HepG2 (cell line): ENCODE results near the gene CEP57L1. TPM values are rescaled to one million over a fixed set of nuclear protein-coding genes. Genes with fewer than 3 reads are reported as not detected.
A peak's percentile ranks its signal among the peaks of the same experiment; 100 is the strongest.

Source experiments
- AKNA ChIP-seq: sonication (generic); formaldehyde crosslinking; IDR thresholded peaks from 2 replicates; pipeline ENCODE4 v1.4.0; 2020; ENCODE audit warnings: missing genetic modification reagents, borderline replicate concordance
- BCLAF1 ChIP-seq: fragments of 450-650 bp; IDR thresholded peaks from 2 replicates; pipeline ENCODE4 v1.6.1; 2017; ENCODE audit warnings: mild to moderate bottlenecking
- FOXC1 ChIP-seq: sonication (generic); formaldehyde crosslinking; IDR thresholded peaks from 2 replicates; pipeline ENCODE4 v1.8.0; 2022; ENCODE audit warnings: mild to moderate bottlenecking, missing genetic modification reagents, borderline replicate concordance
- GATAD2A ChIP-seq: IDR thresholded peaks from 2 replicates; pipeline ENCODE4 v1.6.1; 2016
- GTF2F1 ChIP-seq: fragments of 150-350 bp; IDR thresholded peaks from 2 replicates; pipeline ENCODE4 v1.6.1; 2014; ENCODE audit warnings: low read length
- HINFP ChIP-seq: sonication (generic); formaldehyde crosslinking; IDR thresholded peaks from 2 replicates; pipeline ENCODE4 v1.4.0; 2020; ENCODE audit warnings: low read depth, mild to moderate bottlenecking, missing genetic modification reagents
- HIVEP1 ChIP-seq: sonication (generic); formaldehyde crosslinking; IDR thresholded peaks from 2 replicates; pipeline ENCODE4 v1.4.0; 2020; ENCODE audit warnings: mild to moderate bottlenecking, missing genetic modification reagents
- MTF2 ChIP-seq: sonication (generic); formaldehyde crosslinking; IDR thresholded peaks from 2 replicates; pipeline ENCODE4 v1.5.0; 2020; ENCODE audit warnings: missing genetic modification reagents, borderline replicate concordance
- MXI1 ChIP-seq: IDR thresholded peaks from 3 replicates; pipeline ENCODE4 v1.6.1; 2012; ENCODE audit warnings: low read depth, low read length, inconsistent platforms, borderline replicate concordance
- NR2C2 ChIP-seq: sonication (generic); formaldehyde crosslinking; IDR thresholded peaks from 2 replicates; pipeline ENCODE4 v1.4.0; 2020; ENCODE audit warnings: missing genetic modification reagents, mild to moderate bottlenecking, moderate library complexity, borderline replicate concordance
- NR2F2 ChIP-seq: IDR thresholded peaks from 2 replicates; pipeline ENCODE4 v1.6.1; 2012; ENCODE audit warnings: low read depth, inconsistent platforms, borderline replicate concordance
- RARA ChIP-seq: IDR thresholded peaks from 2 replicates; pipeline ENCODE4 v1.6.1; 2016; ENCODE audit warnings: missing genetic modification reagents, missing compliant biosample characterization
- REXO4 ChIP-seq: sonication (generic); formaldehyde crosslinking; IDR thresholded peaks from 2 replicates; pipeline ENCODE4 v1.8.0; 2022; ENCODE audit warnings: missing genetic modification reagents, mild to moderate bottlenecking, borderline replicate concordance
- SIN3A ChIP-seq: IDR thresholded peaks from 2 replicates; pipeline ENCODE4 v1.6.1; 2011; ENCODE audit warnings: low read depth, mild to moderate bottlenecking, control low read depth, low read length, borderline replicate concordance
- SMARCC2 ChIP-seq: fragments of 450-650 bp; IDR thresholded peaks from 2 replicates; pipeline ENCODE4 v1.6.1; 2017; ENCODE audit warnings: antibody characterized with exemption, mild to moderate bottlenecking
- SP2 ChIP-seq: sonication (generic); formaldehyde crosslinking; IDR thresholded peaks from 2 replicates; pipeline ENCODE4 v1.5.1; 2020; ENCODE audit warnings: mild to moderate bottlenecking, missing genetic modification reagents
- TEF ChIP-seq: sonication (generic); formaldehyde crosslinking; IDR thresholded peaks from 2 replicates; pipeline ENCODE4 v1.5.0; 2020; ENCODE audit warnings: missing genetic modification reagents
- ZBTB21 ChIP-seq: sonication (generic); formaldehyde crosslinking; IDR thresholded peaks from 2 replicates; pipeline ENCODE4 v1.4.0; 2020; ENCODE audit warnings: missing genetic modification reagents
- ZFYVE20 ChIP-seq: sonication (generic); formaldehyde crosslinking; IDR thresholded peaks from 2 replicates; pipeline ENCODE4 v1.8.0; 2023; ENCODE audit warnings: low read depth, mild to moderate bottlenecking, moderate library complexity, missing genetic modification reagents, borderline replicate concordance
- ZIK1 ChIP-seq: sonication (generic); formaldehyde crosslinking; IDR thresholded peaks from 2 replicates; pipeline ENCODE4 v1.5.0; 2020; ENCODE audit warnings: mild to moderate bottlenecking, low read depth, missing genetic modification reagents, borderline replicate concordance
- polyA plus RNA-seq, 8 experiments: library from polyadenylated mRNA; depleted of rRNA in 3 of 8; stranded (reverse) in 7 of 8; unstranded in 1 of 8; fragments of >200 nt; fragmentation: Illumina TruSeq in 4 of 8; extraction: Trizol in 4 of 8; gene quantifications; 2 replicates each; pipeline versions ENCODE4 v1.2.1 to v1.2.3, GENCODE V29; 2011 to 2016; ENCODE audit warnings: low read depth in 4 of 8, missing spikeins in 1 of 8, mixed read lengths in 1 of 8; ENCODE audit not compliant: insufficient read depth in 1 of 8
- total RNA-seq, 5 experiments: library from RNA; depleted of rRNA; stranded (reverse); fragments of >200 nt; fragmentation: Illumina TruSeq; extraction: Trizol; gene quantifications; 2 replicates each; pipeline ENCODE4 v1.2.3, GENCODE V29; 2016; ENCODE audit warnings: low read depth in 1 of 5

CEP57L1 gene
- total and polyA plus RNA-seq, 2 of the 13 experiments (the other 11 are each of a cell fraction or from before 2014, with no cell fraction given): 7.7 to 15.5 TPM

- TF ChIP-seq BCLAF1 (no peak), HIVEP1 (CRISPR knock-in tag) (no peak), TEF (CRISPR knock-in tag) (0 out of 2 replicates have a peak, but pooled peaks have one; percentile 32), ZIK1 (CRISPR knock-in tag) (peak; percentile 65; the same call in 1 of the 2 replicates), MXI1 (peak; percentile 73; the same call in 1 of the 3 replicates), SP2 (peak; percentile 59; the same call in 1 of the 2 replicates), GTF2F1 (no peak), FOXC1 (CRISPR knock-in tag) (0 out of 2 replicates have a peak, but pooled peaks have one; percentile 86), ZBTB21 (CRISPR knock-in tag) (no peak), AKNA (CRISPR knock-in tag) (no peak), GATAD2A (CRISPR knock-in tag) (no peak), SIN3A (peak; percentile 96; the same call in 1 of the 2 replicates), SMARCC2 (no peak), NR2F2 (no peak), NR2C2 (CRISPR knock-in tag) (no peak), MTF2 (CRISPR knock-in tag) (no peak), HINFP (CRISPR knock-in tag) (no peak), RARA (no peak), ZFYVE20 (CRISPR knock-in tag) (no peak), REXO4 (CRISPR knock-in tag) (0 out of 2 replicates have a peak, but pooled peaks have one; percentile 40)
Measured at GRCh38 chr6:109094416-109095035, 781 bp upstream of the CEP57L1 start, which contains the start of gene SESN1 (continued).
